Nephron (organoid): ENCODE data around the gene USP3.

ENCODE experiments used
- H3K27ac Mint-ChIP-seq, 3 experiments: 2 replicates each; pipeline ENCODE4 v1.8.0; 2020; ENCODE audit warnings: mixed read lengths in 3 of 3, mild to moderate bottlenecking in 2 of 3, moderate library complexity in 1 of 3
- H3K27me3 Mint-ChIP-seq: 2 replicates; pipeline ENCODE4 v1.8.0; 2021; ENCODE audit warnings: low read depth, mild to moderate bottlenecking, moderate library complexity, mixed read lengths
- H3K36me3 Mint-ChIP-seq: 2 replicates; pipeline ENCODE4 v1.8.0; 2020; ENCODE audit warnings: low read depth, mixed read lengths
- H3K4me1 Mint-ChIP-seq: 2 replicates; pipeline ENCODE4 v1.8.0; 2020; ENCODE audit warnings: mixed read lengths
- H3K4me3 Mint-ChIP-seq, 3 experiments: 2 replicates each; pipeline ENCODE4 v1.8.0; 2020; ENCODE audit warnings: mild to moderate bottlenecking in 3 of 3, mixed read lengths in 3 of 3, moderate library complexity in 2 of 3
- H3K9me3 Mint-ChIP-seq: 2 replicates; pipeline ENCODE4 v1.8.0; 2020; ENCODE audit warnings: mixed read lengths
- TF ChIP-seq, protein P1 (sequence below), 3 experiments: fragments of 200-600 bp; sonication (generic); IDR thresholded peaks; one replicate each; pipeline ENCODE4 v1.5.0; 2021; ENCODE audit warnings: antibody characterized with exemption in 3 of 3; ENCODE audit not compliant: unreplicated experiment in 3 of 3

USP3 gene

DNA sequence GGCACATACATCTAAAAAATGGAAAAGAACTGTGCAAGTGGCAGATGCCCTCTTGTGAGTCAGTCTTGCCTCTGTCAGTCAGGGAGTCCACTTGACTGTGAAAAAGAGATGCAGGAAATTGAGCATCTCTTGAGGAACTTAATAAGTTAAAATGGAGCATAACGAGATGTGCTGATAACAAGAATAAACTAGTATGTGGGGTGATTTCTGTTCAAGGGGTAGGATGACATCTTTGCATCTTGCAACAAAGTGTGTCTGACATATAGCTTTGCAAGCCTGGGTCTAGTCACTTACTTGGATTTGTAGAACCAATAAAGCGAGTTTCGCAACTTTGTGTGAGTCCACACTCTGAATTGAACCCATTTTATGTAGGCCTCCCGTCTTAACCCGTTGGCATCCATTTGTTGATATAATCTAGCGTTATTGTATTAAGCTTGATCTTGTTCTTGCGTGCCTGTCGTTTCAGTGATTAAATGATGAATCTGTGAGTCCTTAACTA is 2.2 kb downstream of the USP3 start:
- Mint-ChIP-seq H3K27me3 (peaks cover 3% of the 10 kb centered on the region), H3K4me3 (peak overlapping the region; percentile 89 to 93 (median 91))

DNA sequence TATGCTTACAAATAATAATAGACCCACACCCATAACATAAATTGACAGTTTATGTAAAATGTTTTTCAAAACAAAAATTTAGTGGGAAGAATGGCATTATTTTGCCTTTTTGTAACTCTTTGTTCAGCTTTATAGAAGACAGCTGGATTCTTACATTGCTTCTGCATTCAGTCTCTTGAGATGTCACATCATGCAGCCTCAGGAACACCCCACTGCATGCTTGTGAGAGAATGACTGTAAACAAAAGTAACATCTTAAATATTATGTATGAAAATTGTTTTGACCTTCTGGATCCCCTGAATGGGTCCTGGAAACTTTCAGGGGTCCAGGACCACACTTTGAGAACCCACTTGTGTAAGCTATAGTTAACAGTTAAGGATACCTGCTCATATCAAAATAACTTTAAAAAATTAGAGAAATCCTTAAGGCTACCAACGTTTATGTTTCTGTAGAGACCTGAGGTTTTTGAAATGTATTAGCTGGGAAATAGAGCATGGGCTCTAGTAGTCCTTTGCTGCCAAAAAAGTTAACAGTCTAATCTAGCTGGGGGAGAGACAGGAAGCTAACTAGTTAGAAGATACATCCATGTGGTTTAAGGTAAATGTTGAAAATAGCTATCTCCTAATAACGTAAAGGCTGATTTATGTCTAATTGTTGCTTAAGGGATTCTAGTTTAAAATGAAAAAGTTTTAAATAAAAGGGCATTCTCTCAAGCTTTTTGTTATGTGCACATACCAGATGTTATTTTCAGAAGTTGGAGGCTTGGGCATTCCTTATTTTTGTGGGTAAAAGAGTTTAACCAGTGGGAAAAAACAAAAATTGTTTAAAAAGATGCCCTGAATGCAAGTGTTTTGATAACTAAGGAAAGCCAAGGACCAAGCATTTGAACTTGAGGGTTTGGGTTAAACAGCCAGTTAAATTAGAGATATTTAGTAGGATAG is 3.8 kb downstream of the USP3 start:
- Mint-ChIP-seq H3K9me3 (no peaks in the 10 kb centered on the region), H3K27me3 (peaks cover 4% of the 10 kb centered on the region), H3K4me1 (peaks cover 58% of the 10 kb centered on the region), H3K36me3 (no peaks in the 10 kb centered on the region), H3K4me3 (no peak overlapping the region), H3K27ac (no peak overlapping the region)
- TF ChIP-seq, protein P1, sequence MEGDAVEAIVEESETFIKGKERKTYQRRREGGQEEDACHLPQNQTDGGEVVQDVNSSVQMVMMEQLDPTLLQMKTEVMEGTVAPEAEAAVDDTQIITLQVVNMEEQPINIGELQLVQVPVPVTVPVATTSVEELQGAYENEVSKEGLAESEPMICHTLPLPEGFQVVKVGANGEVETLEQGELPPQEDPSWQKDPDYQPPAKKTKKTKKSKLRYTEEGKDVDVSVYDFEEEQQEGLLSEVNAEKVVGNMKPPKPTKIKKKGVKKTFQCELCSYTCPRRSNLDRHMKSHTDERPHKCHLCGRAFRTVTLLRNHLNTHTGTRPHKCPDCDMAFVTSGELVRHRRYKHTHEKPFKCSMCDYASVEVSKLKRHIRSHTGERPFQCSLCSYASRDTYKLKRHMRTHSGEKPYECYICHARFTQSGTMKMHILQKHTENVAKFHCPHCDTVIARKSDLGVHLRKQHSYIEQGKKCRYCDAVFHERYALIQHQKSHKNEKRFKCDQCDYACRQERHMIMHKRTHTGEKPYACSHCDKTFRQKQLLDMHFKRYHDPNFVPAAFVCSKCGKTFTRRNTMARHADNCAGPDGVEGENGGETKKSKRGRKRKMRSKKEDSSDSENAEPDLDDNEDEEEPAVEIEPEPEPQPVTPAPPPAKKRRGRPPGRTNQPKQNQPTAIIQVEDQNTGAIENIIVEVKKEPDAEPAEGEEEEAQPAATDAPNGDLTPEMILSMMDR (IDR thresholded peaks at IDR 0.05; ENCODE audit: unreplicated experiment in 3 of 3): no peak

More for the DNA sequence above, 2.2 kb downstream of the USP3 start:
- peaks cover 74% of the 10 kb centered on the region for H3K4me1 Mint-ChIP-seq
- peak overlapping the region; percentile 18 to 86 (median 68) for H3K27ac Mint-ChIP-seq
- TF ChIP-seq, protein P1 (IDR thresholded peaks at IDR 0.05; ENCODE audit: unreplicated experiment in 3 of 3): no peak
- H3K36me3 Mint-ChIP-seq: no peaks in the 10 kb centered on the region
- no peaks in the 10 kb centered on the region for H3K9me3 Mint-ChIP-seq

DNA sequence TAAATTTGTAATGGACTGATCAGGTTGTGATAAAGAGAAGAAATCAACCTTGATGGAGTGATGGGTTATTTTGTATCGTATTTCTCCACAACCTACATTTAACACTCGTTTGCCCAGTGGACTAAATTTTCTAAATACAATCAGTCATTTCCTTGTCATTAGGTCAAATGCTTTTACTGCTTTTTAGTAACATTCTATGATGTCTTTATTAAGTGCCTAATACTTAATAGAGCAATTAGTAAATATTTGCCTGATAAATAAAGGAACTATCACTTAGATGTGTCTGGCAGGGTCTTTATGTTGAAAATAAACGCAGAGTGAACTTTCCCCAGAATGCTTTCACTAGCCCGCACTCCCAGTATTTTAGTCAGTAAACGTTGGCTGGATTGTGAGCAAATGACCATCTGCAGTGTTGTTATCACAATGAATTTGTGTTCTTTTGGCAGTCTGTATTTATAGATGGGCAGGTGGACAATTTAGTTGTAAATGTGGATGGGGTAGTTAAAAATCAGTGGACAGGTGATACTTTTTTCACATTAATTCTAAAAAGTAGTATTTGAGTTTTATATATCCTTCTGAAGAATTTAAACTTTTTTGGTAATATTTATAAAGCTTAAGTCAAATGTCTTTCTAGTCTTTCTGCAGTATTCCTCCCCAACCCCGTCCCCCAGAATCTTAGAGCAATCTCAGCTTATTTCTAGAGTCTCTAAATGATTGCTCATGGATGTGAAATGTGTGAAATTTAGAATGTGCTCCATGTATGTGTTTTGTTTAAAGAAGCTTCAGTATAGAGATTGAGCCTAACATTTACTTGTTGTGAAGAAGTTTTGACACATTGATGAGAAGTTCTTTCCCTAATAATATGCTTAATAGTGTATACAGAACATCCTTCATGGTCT is 4.9 kb downstream of the USP3 start:
- peaks cover 54% of the 10 kb centered on the region for H3K4me1 Mint-ChIP-seq
- H3K9me3 Mint-ChIP-seq: no peaks in the 10 kb centered on the region
- no peak overlapping the region for H3K4me3 Mint-ChIP-seq

DNA sequence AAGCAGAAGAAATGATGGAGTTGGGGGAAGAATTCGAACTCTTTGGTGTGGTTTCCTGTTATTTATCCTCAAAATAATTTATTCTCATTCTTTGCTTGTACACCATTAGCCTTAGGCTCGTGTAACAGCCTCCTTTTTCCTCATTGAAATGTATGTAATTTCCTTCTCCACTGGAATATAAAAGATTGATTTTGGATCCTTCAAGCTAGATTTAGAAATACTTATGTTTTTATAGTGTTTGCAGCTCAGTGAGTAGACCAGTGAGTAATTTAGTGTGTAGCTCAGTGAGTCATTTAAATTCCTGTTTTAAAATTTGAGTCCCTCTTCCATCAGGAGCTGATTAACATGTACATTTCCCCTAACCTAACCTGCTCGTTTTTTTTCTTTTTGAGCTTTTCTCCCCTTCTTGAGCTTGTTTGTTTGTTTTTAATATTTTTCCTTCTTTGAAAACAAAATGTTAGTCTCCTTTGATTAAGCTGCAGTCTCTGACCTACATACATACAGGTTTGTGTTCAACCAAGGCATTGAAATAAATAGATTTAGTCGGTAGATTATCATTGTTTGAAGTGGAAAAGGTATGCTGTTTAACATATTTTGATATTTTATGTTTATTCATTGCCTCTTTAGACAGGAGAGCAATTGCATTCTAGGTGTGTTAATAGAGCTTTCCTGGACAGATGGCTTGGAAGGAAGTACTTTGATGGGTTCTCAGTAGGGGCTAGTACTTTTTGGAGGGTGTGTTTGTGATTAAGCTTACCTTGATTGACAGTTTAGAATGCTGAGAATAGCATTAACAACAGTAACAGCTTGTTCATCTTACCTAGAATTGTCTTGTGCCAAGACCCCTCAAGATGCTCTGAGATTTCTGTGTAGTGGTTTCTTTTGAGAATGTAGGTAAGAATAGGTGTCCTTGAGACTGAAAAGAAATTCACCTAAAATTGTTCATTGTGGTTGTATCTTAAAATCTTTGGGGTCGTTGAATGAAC is 5.9 kb downstream of the USP3 start:
- H3K27me3 Mint-ChIP-seq: peaks cover 4% of the 10 kb centered on the region
- H3K9me3 Mint-ChIP-seq: no peaks in the 10 kb centered on the region
- H3K27ac Mint-ChIP-seq: peak overlapping the region in 1 of 3 experiments; percentile 38
- H3K4me1 Mint-ChIP-seq: peaks cover 62% of the 10 kb centered on the region
- no peaks in the 10 kb centered on the region for H3K36me3 Mint-ChIP-seq
- H3K4me3 Mint-ChIP-seq: no peak overlapping the region
- TF ChIP-seq, protein P1 (IDR thresholded peaks at IDR 0.05; ENCODE audit: unreplicated experiment in 3 of 3): no peak

More for the DNA sequence above, 4.9 kb downstream of the USP3 start:
- H3K36me3 Mint-ChIP-seq: no peaks in the 10 kb centered on the region
- TF ChIP-seq, protein P1 (IDR thresholded peaks at IDR 0.05; ENCODE audit: unreplicated experiment in 3 of 3): no peak
- no peak overlapping the region for H3K27ac Mint-ChIP-seq
- peaks cover 4% of the 10 kb centered on the region for H3K27me3 Mint-ChIP-seq

DNA sequence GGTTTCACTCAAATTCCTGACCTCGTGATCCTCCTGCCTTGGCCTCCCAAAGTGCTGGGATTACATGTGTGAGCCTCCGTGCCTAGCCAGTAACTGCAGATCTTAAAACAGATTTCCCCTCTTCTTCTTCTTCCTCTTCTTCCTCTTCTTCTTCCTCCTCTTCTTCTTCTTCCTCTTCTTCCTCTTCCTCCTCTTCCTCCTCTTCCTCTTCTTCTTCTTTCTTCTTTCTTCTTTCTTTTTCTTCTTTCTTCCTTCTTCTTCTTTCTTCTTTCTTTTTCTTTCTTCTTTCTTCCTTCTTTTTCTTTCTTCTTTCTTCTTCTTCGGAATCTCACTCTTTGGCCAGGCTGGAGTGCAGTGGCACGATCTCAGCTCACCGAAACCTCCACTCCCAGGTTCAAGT is 7.8 kb downstream of the USP3 start:
- H3K27me3 Mint-ChIP-seq: peaks cover 4% of the 10 kb centered on the region
- TF ChIP-seq, protein P1 (IDR thresholded peaks at IDR 0.05; ENCODE audit: unreplicated experiment in 3 of 3): no peak
- H3K9me3 Mint-ChIP-seq: no peaks in the 10 kb centered on the region
- H3K36me3 Mint-ChIP-seq: no peaks in the 10 kb centered on the region
- H3K4me1 Mint-ChIP-seq: peaks cover 62% of the 10 kb centered on the region
- H3K27ac Mint-ChIP-seq: no peak overlapping the region
- no peak overlapping the region for H3K4me3 Mint-ChIP-seq
